ENCODE measurements around the gene KCNJ10.

Gene KCNJ10

GRCh38 chr1:160022330-160023310 is 47.3 kb downstream of the KCNJ10 start:
- Histone ChIP-seq H3K27ac (replicated peaks) (no peak overlapping the region), H3K4me3 (replicated peaks; ENCODE audit: insufficient read depth, low read length) (no peak overlapping the region), H3K27me3 (ENCODE audit: insufficient read depth, poor library complexity, severe bottlenecking) (no peaks in the 10 kb centered on the region)
- TF ChIP-seq, protein P1, sequence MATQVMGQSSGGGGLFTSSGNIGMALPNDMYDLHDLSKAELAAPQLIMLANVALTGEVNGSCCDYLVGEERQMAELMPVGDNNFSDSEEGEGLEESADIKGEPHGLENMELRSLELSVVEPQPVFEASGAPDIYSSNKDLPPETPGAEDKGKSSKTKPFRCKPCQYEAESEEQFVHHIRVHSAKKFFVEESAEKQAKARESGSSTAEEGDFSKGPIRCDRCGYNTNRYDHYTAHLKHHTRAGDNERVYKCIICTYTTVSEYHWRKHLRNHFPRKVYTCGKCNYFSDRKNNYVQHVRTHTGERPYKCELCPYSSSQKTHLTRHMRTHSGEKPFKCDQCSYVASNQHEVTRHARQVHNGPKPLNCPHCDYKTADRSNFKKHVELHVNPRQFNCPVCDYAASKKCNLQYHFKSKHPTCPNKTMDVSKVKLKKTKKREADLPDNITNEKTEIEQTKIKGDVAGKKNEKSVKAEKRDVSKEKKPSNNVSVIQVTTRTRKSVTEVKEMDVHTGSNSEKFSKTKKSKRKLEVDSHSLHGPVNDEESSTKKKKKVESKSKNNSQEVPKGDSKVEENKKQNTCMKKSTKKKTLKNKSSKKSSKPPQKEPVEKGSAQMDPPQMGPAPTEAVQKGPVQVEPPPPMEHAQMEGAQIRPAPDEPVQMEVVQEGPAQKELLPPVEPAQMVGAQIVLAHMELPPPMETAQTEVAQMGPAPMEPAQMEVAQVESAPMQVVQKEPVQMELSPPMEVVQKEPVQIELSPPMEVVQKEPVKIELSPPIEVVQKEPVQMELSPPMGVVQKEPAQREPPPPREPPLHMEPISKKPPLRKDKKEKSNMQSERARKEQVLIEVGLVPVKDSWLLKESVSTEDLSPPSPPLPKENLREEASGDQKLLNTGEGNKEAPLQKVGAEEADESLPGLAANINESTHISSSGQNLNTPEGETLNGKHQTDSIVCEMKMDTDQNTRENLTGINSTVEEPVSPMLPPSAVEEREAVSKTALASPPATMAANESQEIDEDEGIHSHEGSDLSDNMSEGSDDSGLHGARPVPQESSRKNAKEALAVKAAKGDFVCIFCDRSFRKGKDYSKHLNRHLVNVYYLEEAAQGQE (IDR thresholded peaks at IDR 0.05; ENCODE audit: insufficient replicate concordance, low read depth), result no peak
- TF ChIP-seq SPI1 (IDR thresholded peaks at IDR 0.05; ENCODE audit: borderline replicate concordance, low read depth) (no peak), GABPA (IDR thresholded peaks at IDR 0.05; ENCODE audit: low read depth) (no peak), POLR2AphosphoS5 (IDR thresholded peaks at IDR 0.05; ENCODE audit: low read depth) (no peak)
- TF ChIP-seq, protein P2, sequence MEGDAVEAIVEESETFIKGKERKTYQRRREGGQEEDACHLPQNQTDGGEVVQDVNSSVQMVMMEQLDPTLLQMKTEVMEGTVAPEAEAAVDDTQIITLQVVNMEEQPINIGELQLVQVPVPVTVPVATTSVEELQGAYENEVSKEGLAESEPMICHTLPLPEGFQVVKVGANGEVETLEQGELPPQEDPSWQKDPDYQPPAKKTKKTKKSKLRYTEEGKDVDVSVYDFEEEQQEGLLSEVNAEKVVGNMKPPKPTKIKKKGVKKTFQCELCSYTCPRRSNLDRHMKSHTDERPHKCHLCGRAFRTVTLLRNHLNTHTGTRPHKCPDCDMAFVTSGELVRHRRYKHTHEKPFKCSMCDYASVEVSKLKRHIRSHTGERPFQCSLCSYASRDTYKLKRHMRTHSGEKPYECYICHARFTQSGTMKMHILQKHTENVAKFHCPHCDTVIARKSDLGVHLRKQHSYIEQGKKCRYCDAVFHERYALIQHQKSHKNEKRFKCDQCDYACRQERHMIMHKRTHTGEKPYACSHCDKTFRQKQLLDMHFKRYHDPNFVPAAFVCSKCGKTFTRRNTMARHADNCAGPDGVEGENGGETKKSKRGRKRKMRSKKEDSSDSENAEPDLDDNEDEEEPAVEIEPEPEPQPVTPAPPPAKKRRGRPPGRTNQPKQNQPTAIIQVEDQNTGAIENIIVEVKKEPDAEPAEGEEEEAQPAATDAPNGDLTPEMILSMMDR (IDR thresholded peaks at IDR 0.05; ENCODE audit: insufficient read depth, low read length), result no peak
- DNase-seq (ENCODE audit: low read depth in 1 of 2, low spot score in 1 of 2), result no peak

- H3K27ac ChIP-seq (replicated peaks), result no peak overlapping the region
- no peaks in the 10 kb centered on the region for H3K27me3 ChIP-seq (ENCODE audit: insufficient read depth, poor library complexity, severe bottlenecking)
- H3K4me3 ChIP-seq (replicated peaks; ENCODE audit: insufficient read depth, low read length), result no peak overlapping the region
- no peak for TF ChIP-seq GABPA (IDR thresholded peaks at IDR 0.05; ENCODE audit: low read depth)
- TF ChIP-seq, protein P2 (IDR thresholded peaks at IDR 0.05; ENCODE audit: insufficient read depth, low read length), result no peak
- TF ChIP-seq POLR2AphosphoS5 (IDR thresholded peaks at IDR 0.05; ENCODE audit: low read depth), result no peak
- TF ChIP-seq, protein P1 (IDR thresholded peaks at IDR 0.05; ENCODE audit: insufficient replicate concordance, low read depth), result no peak
- TF ChIP-seq SPI1 (IDR thresholded peaks at IDR 0.05; ENCODE audit: borderline replicate concordance, low read depth), result peak; percentile 31; the same call in 1 of the 2 replicates
- no peak for DNase-seq (ENCODE audit: low read depth in 1 of 2, low spot score in 1 of 2)
Measured at GRCh38 chr1:160021376-160022074, 48.4 kb downstream of the KCNJ10 start.

GRCh38 chr1:160020196-160020595 is 49.8 kb downstream of the KCNJ10 start:
- Histone ChIP-seq H3K4me3 (replicated peaks; ENCODE audit: insufficient read depth, low read length) (no peak overlapping the region), H3K27ac (replicated peaks) (no peak overlapping the region), H3K27me3 (ENCODE audit: insufficient read depth, poor library complexity, severe bottlenecking) (no peaks in the 10 kb centered on the region)
- TF ChIP-seq GABPA (IDR thresholded peaks at IDR 0.05; ENCODE audit: low read depth) (no peak), SPI1 (IDR thresholded peaks at IDR 0.05; ENCODE audit: borderline replicate concordance, low read depth) (no peak), POLR2AphosphoS5 (IDR thresholded peaks at IDR 0.05; ENCODE audit: low read depth) (no peak)
- TF ChIP-seq, protein P2 (IDR thresholded peaks at IDR 0.05; ENCODE audit: insufficient read depth, low read length), result no peak
- TF ChIP-seq, protein P1 (IDR thresholded peaks at IDR 0.05; ENCODE audit: insufficient replicate concordance, low read depth), result no peak
- no peak for DNase-seq (ENCODE audit: low read depth in 1 of 2, low spot score in 1 of 2)
